Activated CD4-positive, alpha-beta T cell treated with anti-CD3 and anti-CD28 coated beads, Interleukin-2, amount 10 ng/mL, durations not matched to agents 7 days and 5 days (primary cell): ENCODE results near the gene POU4F3. TPM values are rescaled to one million over a fixed set of nuclear protein-coding genes. Genes with fewer than 3 reads are reported as not detected.

Experiments used
- CTCF ChIA-PET: fragments of 350-600 bp; sonication (Branson Sonifier 250); formaldehyde crosslinking; loops from one replicate; lab custom pipeline; 2021; ENCODE audit warnings: antibody characterized with exemption; lab: Charles Lee
- POLR2A ChIA-PET: fragments of 350-600 bp; sonication (Branson Sonifier 250); formaldehyde crosslinking; loops from one replicate; lab custom pipeline; 2021; ENCODE audit warnings: antibody characterized with exemption; lab: Charles Lee
- DNase-seq: peaks from one replicate; pipeline ENCODE4 v3.0.0-alpha.2; 2020
- H3K27ac Mint-ChIP-seq: one replicate; pipeline ENCODE4 v1.8.0; 2021; ENCODE audit warnings: mild to moderate bottlenecking, moderate library complexity, mixed read lengths
- H3K27me3 Mint-ChIP-seq: one replicate; pipeline ENCODE4 v1.8.0; 2021; ENCODE audit warnings: mixed read lengths
- H3K36me3 Mint-ChIP-seq: one replicate; pipeline ENCODE4 v1.8.0; 2021; ENCODE audit warnings: low read depth, mixed read lengths
- H3K4me1 Mint-ChIP-seq: one replicate; pipeline ENCODE4 v1.8.0; 2021; ENCODE audit warnings: mixed read lengths
- H3K4me3 Mint-ChIP-seq: one replicate; pipeline ENCODE4 v1.8.0; 2021; ENCODE audit warnings: mild to moderate bottlenecking, moderate library complexity, mixed read lengths
- H3K9me3 Mint-ChIP-seq: one replicate; pipeline ENCODE4 v1.8.0; 2021; ENCODE audit warnings: mixed read lengths
- total RNA-seq, 2 experiments: library from RNA; stranded (reverse); gene quantifications; one replicate each; pipeline ENCODE4 v1.2.3, GENCODE V29; 2021

Gene POU4F3
- total RNA-seq, 2 experiments from 2014 or later = 0.10 to 0.17 TPM

DNA sequence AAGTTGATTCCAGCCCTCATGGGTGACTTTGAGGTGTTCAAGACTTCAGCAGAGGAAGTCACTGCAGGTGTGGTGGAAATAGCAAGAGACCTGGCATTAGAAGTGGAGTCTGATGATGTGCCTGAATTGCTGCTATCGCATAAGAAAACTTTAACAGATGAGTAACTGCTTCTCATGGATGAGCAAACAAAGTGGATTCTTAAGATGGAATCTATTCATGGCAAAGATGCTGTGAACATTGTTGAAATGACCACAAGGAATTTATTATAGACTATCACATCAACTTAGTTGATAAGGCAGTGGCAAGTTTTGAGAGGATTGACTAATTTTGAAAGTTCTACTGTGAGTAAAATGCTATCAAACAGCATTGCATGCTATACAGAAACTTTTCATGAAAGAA lies 17.1 kb upstream of the POU4F3 start:
- DNase-seq = no peak
- H3K27me3 Mint-ChIP-seq = no peaks in the 10 kb centered on the region
- ChIA-PET POLR2A (no interaction called here), CTCF (no interaction called here)
- H3K9me3 Mint-ChIP-seq = no peaks in the 10 kb centered on the region
- H3K36me3 Mint-ChIP-seq = no peaks in the 10 kb centered on the region
- H3K27ac Mint-ChIP-seq = no peak overlapping the region
- H3K4me3 Mint-ChIP-seq = no peak overlapping the region
- no peaks in the 10 kb centered on the region for H3K4me1 Mint-ChIP-seq

GRCh38 chr5:146327257-146327870 lies 11.3 kb upstream of the POU4F3 start:
- Mint-ChIP-seq H3K27ac (no peak overlapping the region), H3K4me1 (no peaks in the 10 kb centered on the region), H3K36me3 (no peaks in the 10 kb centered on the region), H3K27me3 (peaks cover 29% of the 10 kb centered on the region), H3K9me3 (no peaks in the 10 kb centered on the region), H3K4me3 (no peak overlapping the region)
- ChIA-PET CTCF (interaction anchor here (0.6 to 1.5 kb wide), 2 partner anchors 12 to 231 kb away, joined by 3 read pairs; no protein-coding TSS in a partner anchor), POLR2A (no interaction called here)
- no peak for DNase-seq

- H3K27me3 Mint-ChIP-seq = peaks cover 34% of the 10 kb centered on the region
- ChIA-PET POLR2A (no interaction called here), CTCF (interaction anchor here (1.5 kb wide), 1 partner anchor 13 kb away, joined by 3 read pairs; no protein-coding TSS in a partner anchor)
- DNase-seq = no peak
- H3K36me3 Mint-ChIP-seq = no peaks in the 10 kb centered on the region
- H3K4me1 Mint-ChIP-seq = no peaks in the 10 kb centered on the region
- H3K27ac Mint-ChIP-seq = no peak overlapping the region
- no peak overlapping the region for H3K4me3 Mint-ChIP-seq
- no peaks in the 10 kb centered on the region for H3K9me3 Mint-ChIP-seq
Measured at GRCh38 chr5:146327989-146328388, 10.7 kb upstream of the POU4F3 start.

DNA sequence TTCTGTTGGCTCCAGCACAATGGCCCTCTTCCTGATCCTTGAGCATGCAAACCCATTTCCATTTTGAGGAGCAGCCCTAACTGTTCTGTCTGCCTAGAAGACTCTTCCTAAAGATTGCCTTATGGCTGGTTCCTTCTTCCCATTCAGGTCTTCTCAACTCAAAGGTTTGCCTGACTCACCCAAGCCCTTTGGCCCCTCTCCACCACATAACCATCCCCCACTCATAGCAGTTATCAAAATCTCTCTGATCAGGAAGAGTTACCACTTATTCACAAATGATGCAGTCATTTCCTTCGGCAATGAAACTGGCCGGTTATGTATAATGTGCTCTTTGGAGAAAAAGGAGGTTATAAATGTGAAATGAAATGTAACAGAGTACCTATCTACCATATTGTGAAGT lies 8.9 kb upstream of the POU4F3 start:
- H3K36me3 Mint-ChIP-seq = no peaks in the 10 kb centered on the region
- no peaks in the 10 kb centered on the region for H3K9me3 Mint-ChIP-seq
- H3K27me3 Mint-ChIP-seq = peaks cover 49% of the 10 kb centered on the region
- no peak for DNase-seq
- H3K4me3 Mint-ChIP-seq = no peak overlapping the region
- POLR2A ChIA-PET = no interaction called here
- no peak overlapping the region for H3K27ac Mint-ChIP-seq
- no peaks in the 10 kb centered on the region for H3K4me1 Mint-ChIP-seq
- CTCF ChIA-PET = no interaction called here

DNA sequence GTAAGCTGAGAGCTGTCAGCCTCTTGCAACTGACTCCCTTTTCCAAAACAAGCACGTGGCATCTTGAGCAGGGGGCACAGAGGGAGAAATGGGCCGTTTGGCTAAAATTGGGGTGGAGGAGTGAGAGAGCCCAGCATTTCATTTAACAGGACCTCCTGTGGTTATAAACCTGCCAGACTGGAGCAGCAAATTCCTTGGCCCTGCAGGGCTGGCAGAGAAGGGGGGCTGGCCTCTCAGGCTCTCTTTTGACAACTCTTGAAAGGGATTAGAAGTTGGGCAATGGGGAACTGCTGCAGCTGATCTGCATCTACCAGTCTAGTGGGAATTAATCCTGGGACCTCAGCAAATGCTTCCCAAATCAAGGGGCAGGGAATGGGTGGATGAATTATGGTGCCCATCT lies 7.2 kb upstream of the POU4F3 start:
- Mint-ChIP-seq H3K27me3 (peaks cover 63% of the 10 kb centered on the region), H3K4me1 (no peaks in the 10 kb centered on the region), H3K9me3 (no peaks in the 10 kb centered on the region), H3K27ac (no peak overlapping the region), H3K36me3 (no peaks in the 10 kb centered on the region), H3K4me3 (no peak overlapping the region)
- DNase-seq = no peak
- POLR2A ChIA-PET = no interaction called here
- CTCF ChIA-PET = no interaction called here

DNA sequence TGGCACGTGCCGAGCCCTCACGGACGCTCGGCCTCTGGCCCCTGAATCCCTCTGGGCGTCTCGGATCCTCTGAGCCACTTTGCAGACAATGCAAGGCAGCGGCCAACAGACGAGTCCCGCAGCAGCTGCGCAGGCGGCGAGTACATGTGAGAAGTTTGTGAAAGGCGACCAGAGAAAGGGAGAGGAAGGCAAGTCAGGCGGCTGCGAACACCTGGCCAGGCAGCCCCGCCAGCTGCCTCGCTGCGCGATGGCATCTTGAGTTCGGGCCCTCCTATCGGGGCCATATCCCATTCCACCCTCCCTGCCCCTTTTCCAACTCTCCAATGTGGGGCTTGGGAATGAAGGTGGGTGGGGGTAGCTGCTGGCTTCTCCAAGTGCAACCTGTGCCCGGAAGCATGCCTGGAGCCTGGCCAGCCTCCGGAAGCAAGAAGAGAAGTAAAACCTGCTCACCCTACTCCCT lies 4.5 kb upstream of the POU4F3 start:
- Mint-ChIP-seq H3K27me3 (peaks cover 82% of the 10 kb centered on the region), H3K4me1 (no peaks in the 10 kb centered on the region), H3K36me3 (no peaks in the 10 kb centered on the region), H3K27ac (no peak overlapping the region), H3K9me3 (no peaks in the 10 kb centered on the region), H3K4me3 (no peak overlapping the region)
- DNase-seq = no peak
- POLR2A ChIA-PET = no interaction called here
- CTCF ChIA-PET = interaction anchor here (0.5 to 1.1 kb wide), 3 partner anchors 10 to 113 kb away, joined by 3 to 4 read pairs (median 4); no protein-coding TSS in a partner anchor

- ChIA-PET CTCF (no interaction called here), POLR2A (no interaction called here)
- H3K4me3 Mint-ChIP-seq = no peak overlapping the region
- H3K27me3 Mint-ChIP-seq = peaks cover 87% of the 10 kb centered on the region
- no peak for DNase-seq
- no peaks in the 10 kb centered on the region for H3K36me3 Mint-ChIP-seq
- no peak overlapping the region for H3K27ac Mint-ChIP-seq
- no peaks in the 10 kb centered on the region for H3K9me3 Mint-ChIP-seq
- H3K4me1 Mint-ChIP-seq = peaks cover 3% of the 10 kb centered on the region
Measured at GRCh38 chr5:146336197-146336596, 2.4 kb upstream of the POU4F3 start.

DNA sequence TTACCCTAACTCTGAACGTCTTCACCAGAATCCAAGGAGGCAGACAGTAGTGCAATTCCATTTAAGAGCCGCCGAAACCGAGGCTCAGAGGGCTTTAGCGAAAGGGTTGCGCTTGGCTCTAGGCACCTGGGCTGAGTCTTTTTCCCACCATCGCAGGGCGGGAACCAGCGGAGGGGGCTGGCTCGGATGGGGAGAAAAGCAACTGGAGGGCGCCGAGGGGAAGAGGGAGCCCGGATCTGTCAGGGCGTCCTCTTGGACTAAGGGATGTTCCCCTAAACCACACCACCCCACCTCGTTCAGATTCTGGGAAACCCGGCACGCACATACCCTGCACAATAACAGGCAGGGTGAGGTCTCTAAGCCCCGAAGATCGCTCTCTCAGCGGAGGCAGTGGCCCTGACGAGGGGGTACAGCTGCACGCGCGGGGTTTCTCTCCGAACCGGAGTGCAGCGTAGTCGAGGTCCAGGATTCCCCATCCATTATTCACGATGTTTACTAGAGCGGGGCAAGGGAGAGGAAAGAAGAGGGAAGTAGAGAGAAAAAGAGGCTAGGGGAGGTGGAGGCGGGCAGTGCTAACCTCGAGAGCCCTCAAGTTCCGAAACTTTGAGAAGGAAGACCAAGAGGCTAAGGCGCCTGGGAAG lies 1.3 kb upstream of the POU4F3 start:
- no peaks in the 10 kb centered on the region for H3K36me3 Mint-ChIP-seq
- no peak overlapping the region for H3K4me3 Mint-ChIP-seq
- POLR2A ChIA-PET = no interaction called here
- no peaks in the 10 kb centered on the region for H3K9me3 Mint-ChIP-seq
- no peak for DNase-seq
- no peak overlapping the region for H3K27ac Mint-ChIP-seq
- H3K27me3 Mint-ChIP-seq = peaks cover 92% of the 10 kb centered on the region
- peaks cover 3% of the 10 kb centered on the region for H3K4me1 Mint-ChIP-seq
- CTCF ChIA-PET = no interaction called here

- ChIA-PET POLR2A (no interaction called here), CTCF (interaction anchor here (1.0 kb wide), 1 partner anchor 21 kb away, joined by 4 read pairs; no protein-coding TSS in a partner anchor)
- H3K27ac Mint-ChIP-seq = no peak overlapping the region
- H3K4me1 Mint-ChIP-seq = peaks cover 3% of the 10 kb centered on the region
- H3K27me3 Mint-ChIP-seq = peaks cover 92% of the 10 kb centered on the region
- no peak overlapping the region for H3K4me3 Mint-ChIP-seq
- no peaks in the 10 kb centered on the region for H3K36me3 Mint-ChIP-seq
- H3K9me3 Mint-ChIP-seq = no peaks in the 10 kb centered on the region
- no peak for DNase-seq
Measured at GRCh38 chr5:146337928-146338327, 711 bp upstream of the POU4F3 start.

DNA sequence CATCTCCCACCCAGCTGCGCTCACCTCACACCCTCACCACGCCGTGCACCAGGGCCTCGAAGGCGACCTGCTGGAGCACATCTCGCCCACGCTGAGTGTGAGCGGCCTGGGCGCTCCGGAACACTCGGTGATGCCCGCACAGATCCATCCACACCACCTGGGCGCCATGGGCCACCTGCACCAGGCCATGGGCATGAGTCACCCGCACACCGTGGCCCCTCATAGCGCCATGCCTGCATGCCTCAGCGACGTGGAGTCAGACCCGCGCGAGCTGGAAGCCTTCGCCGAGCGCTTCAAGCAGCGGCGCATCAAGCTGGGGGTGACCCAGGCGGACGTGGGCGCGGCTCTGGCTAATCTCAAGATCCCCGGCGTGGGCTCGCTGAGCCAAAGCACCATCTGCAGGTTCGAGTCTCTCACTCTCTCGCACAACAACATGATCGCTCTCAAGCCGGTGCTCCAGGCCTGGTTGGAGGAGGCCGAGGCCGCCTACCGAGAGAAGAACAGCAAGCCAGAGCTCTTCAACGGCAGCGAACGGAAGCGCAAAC lies 1.1 kb downstream of the POU4F3 start:
- H3K4me1 Mint-ChIP-seq = peaks cover 4% of the 10 kb centered on the region
- H3K27me3 Mint-ChIP-seq = peaks cover 95% of the 10 kb centered on the region
- ChIA-PET POLR2A (no interaction called here), CTCF (no interaction called here)
- H3K36me3 Mint-ChIP-seq = no peaks in the 10 kb centered on the region
- H3K9me3 Mint-ChIP-seq = no peaks in the 10 kb centered on the region
- DNase-seq = no peak
- peak overlapping the region; percentile 11 for H3K4me3 Mint-ChIP-seq
- H3K27ac Mint-ChIP-seq = peak overlapping the region; percentile 50

DNA sequence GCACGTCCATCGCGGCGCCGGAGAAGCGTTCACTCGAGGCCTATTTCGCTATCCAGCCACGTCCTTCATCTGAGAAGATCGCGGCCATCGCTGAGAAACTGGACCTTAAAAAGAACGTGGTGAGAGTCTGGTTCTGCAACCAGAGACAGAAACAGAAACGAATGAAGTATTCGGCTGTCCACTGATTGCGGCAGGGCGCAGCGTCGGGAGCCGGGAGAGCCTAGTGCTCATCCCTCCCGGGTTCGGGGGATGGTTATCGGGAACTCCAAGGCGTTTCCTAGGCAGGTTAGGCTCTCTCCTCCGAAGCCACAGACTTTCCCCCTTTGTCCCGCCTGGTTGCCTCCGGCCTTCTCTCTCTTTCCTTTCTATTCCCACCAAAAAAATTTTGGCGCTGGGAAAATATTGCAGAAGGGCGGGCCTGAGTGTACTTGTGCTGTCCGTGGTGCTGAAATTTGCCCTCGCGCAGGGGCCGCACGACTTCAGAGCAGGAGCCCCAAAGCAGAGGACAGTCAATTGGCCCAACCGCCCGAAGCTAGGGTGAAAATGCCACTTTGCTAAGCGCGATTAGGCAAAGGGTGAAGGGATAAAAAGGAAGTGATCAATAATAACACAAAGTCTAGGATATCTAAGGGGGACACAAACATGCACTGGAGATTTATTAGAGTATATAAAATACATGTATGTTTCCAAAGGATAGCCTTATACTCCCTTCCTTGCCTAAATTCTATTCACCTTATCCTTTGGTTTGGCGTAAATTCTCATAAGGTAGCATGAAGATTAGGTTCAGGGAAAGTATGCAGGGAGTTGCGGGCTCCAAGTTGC lies 1.8 kb downstream of the POU4F3 start:
- ChIA-PET CTCF (no interaction called here), POLR2A (no interaction called here)
- H3K4me1 Mint-ChIP-seq = peaks cover 8% of the 10 kb centered on the region
- peak; percentile 53 for DNase-seq
- H3K27me3 Mint-ChIP-seq = peaks cover 95% of the 10 kb centered on the region
- H3K9me3 Mint-ChIP-seq = no peaks in the 10 kb centered on the region
- H3K4me3 Mint-ChIP-seq = no peak overlapping the region
- H3K27ac Mint-ChIP-seq = peak overlapping the region; percentile 6
- H3K36me3 Mint-ChIP-seq = no peaks in the 10 kb centered on the region

DNA sequence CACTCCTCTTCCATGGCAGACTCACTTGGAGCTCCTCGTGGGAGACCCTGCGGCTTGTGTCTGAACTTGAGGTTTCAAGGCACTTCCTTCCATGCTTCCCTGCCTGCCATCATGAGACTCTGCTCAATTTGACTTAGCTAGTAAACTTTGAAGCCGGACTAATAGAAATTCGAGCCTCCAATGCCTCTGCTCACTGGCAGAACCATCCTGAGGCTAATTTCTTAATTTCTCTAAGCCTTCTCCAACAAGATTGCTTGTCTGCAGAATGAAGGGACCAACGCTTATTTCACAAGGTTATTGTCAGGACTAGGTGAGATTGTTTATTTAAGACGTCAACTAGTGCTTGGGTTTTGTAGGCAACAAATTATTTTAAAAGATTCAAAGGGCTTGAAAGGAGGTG lies 3.2 kb downstream of the POU4F3 start:
- CTCF ChIA-PET = no interaction called here
- POLR2A ChIA-PET = no interaction called here
- H3K36me3 Mint-ChIP-seq = no peaks in the 10 kb centered on the region
- peaks cover 14% of the 10 kb centered on the region for H3K4me1 Mint-ChIP-seq
- H3K4me3 Mint-ChIP-seq = no peak overlapping the region
- peaks cover 97% of the 10 kb centered on the region for H3K27me3 Mint-ChIP-seq
- no peak overlapping the region for H3K27ac Mint-ChIP-seq
- DNase-seq = no peak
- H3K9me3 Mint-ChIP-seq = no peaks in the 10 kb centered on the region

DNA sequence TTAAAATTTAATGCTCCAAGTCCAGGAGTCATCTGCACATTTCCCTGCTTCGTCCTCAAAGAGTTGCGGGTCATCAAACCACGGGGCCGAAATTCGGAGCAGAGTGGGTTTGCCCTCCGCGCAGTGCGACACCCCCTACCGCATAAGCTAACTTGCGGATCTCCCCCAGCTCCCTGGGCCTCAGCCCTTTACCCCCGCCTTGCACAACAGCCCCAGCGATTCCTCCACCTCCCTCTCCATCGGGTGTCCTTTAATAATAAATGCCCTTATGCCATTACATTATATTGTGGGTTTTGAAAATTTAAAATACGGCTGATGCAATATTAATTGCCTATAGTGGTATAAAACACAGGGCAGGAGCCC lies 3.9 kb downstream of the POU4F3 start:
- Mint-ChIP-seq H3K4me1 (peaks cover 14% of the 10 kb centered on the region), H3K36me3 (no peaks in the 10 kb centered on the region), H3K9me3 (no peaks in the 10 kb centered on the region), H3K27ac (no peak overlapping the region), H3K27me3 (peaks cover 95% of the 10 kb centered on the region), H3K4me3 (no peak overlapping the region)
- no peak for DNase-seq
- ChIA-PET CTCF (interaction anchor here (2.0 kb wide), 1 partner anchor 8 kb away, joined by 4 read pairs; no protein-coding TSS in a partner anchor), POLR2A (no interaction called here)
